Measurements from ENCODE around the gene ADAMTS19.

The ADAMTS19 gene

DNA sequence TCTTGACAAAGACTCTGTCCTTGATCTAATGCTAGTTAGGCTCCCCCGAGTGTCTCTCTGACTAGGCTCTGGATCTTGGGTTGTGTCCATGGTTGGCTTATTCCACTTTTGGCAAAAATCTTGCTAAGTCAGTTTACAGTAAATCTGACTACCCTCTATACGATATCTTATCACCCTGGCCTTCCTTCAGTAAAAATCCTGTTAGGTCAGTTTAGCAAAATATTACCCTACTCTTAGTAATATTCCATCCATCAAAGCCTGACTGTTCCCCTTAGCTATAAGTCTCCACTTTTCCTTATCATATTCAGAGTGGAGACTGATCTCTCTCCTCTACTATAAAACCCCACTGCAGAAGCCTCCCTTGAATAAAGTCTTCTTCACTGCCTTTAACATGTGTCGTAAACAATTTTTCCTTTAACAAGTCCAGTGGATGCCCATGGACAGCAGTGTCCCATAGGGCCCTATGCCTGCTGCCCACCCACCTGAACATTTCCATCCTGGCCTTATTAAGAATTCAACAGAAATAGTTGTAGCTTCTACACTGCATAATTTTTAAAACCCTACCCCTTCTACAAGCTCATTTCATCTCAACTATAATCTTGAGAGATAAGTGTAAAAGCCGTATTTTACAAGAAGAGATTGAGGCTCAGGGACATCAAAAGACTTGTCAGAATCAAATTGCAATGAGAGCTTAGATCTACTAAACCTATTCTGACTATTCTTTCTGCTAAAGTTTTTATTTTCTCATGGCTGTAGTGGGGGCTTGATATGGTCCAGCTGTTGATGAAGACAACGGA, 310.1 kb downstream of the ADAMTS19 start:
- no peak for DNase-seq (ENCODE audit: low read depth)

DNA sequence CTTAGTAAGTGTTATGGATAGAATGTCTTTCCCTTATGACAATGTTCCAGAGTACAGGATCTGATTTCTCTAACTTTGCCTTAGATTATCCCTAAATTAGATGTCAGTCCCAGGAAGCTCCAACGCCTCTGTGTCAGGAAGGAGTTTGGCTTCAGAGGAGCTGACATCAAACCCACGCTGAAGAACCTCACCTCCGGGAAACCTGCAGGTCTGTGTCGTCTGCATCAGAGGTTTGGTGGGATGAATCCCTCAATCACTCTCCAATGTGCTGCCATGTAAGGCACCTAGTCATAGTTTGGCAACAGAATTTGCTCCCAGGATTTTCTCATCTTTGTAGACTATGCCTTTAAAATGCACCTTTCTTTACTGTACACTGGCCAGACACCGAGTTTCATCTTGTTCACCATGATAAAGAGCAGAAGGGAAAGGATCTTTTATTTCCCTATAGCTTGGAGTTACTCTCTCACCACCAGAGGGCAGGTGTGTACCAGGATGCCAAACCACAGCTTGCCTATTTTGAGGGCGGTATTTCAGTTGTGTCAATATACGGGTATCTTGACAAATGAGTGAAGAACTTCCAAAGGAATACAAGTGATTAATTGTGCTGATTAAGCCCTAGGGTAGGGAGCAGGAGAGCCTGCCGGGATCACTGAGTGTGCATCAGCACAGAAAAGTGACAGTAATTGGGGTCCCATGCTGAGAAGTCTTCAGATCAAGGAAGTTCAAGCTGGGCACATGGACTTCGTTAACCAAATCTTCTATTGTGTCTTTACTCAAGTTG, 311.1 kb downstream of the ADAMTS19 start:
- DNase-seq (ENCODE audit: low read depth): peak; percentile 26

DNA sequence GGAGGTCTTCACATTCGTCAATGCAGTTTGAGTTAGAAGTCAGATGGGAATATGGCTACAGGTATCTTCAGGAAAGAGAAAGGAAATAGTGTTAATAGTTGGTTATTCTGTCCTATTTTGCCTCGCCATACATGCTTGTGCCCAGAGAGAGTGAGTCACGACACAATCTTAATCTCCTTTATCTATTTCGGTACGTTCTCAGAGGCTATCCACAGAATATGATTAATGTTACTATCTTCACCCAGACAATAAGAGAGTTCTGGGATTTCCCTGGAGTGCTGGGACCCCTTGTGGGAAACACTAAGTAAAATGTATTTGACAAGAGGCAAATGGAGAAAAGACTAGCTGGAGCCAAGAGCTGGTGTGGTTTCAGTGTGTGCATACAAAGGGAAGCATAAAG, 313.3 kb downstream of the ADAMTS19 start:
- DNase-seq (ENCODE audit: low read depth): no peak

DNA sequence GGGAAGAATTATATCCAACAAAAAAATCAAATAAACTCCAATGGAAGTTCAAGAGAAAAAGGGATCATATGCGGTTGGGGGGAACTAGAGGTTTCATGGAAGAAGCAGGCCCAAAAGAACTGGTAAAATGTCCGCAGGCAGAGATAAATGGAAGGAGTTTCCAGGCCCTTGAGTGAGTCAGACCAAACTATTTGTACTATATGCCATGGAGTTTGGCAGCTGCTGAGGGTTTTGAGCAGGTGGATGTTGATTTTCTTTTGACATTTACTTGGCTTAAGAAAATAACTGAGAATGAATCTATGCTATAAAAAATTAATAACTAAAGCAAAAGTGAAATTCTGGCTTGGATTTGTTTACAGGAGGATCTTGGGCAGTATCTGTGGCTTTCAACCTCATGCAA, 321.5 kb downstream of the ADAMTS19 start:
- no peak for DNase-seq (ENCODE audit: low read depth)

Measured in non-pigmented ciliary epithelial cell (primary cell).